NCI-H345 treated with DMSO at 0.1 percent for 48 hours (cell line): Measurements from ENCODE around the gene TMEM8B.

ENCODE experiments used
- DNase-seq: peaks from one replicate; lab custom pipeline; 2025; ENCODE audit not compliant: unreplicated experiment; lab: John Stamatoyannopoulos, UW

The TMEM8B gene

DNA sequence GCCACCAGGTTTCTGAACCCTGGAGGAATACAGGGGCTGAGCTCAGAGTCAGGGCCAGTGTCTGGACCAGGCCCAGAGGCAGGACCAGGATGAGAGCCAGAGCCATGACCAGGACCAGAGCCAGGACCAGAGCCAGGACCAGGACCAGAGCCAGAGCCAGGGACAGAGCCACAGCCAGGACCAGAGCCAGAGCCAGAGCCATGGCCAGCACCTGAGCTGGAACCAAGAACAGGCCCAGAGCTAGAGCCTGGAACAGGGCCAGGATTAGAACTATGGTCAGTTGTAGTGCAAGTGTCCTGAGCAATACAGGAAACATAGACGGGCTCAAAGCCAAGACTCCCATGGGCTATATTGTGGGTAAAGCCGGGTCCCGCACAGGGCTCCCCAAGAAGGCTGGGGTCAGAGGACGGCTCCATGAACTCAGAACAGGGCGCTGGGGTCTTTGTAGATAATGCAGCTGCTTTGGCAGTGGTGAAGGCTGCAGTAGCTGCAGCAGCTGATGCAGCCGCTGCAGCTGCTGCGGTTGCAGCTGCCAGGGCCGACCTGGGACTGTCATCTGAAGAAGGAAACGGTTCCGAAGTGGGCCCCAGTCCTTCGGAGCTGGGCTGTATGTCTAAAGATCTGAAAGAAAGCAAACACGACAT lies 17.5 kb upstream of the TMEM8B start:
- DNase-seq, result no peak

DNA sequence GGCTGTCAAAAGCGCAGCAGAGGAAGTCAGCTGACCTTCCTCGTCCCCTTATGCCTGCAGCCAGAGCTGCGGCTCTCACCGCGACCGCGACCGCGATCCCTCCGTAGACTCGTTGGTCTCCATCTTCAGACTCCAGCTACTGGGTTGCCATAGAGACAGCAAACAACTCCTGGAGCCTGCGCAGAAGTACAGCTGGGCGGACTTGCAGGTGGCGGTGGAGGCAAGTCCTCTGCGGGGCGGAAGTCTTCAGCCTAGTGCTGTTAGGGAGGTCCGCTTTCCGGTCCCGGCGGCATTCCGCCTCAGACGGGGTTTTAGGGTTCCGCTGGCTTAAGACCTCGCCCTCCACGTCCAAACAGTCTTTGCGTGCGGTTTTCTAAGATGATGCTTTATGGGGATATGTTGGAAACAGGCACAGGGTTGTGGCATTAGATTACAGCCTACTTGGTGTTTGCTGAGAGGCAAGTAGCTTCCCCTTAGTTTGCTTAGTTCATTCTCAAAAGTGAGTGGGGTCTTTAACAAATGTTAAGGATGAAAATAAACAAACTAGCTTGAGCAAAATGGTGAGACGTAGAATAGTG lies 16.9 kb upstream of the TMEM8B start, which contains the start of gene SPAG8:
Gene SPAG8 (minus strand): TSS at position 238 of the 578 bp plus-strand sequence. CDS start 115 bp downstream, at position 123.
- peak; percentile 97 for DNase-seq

DNA sequence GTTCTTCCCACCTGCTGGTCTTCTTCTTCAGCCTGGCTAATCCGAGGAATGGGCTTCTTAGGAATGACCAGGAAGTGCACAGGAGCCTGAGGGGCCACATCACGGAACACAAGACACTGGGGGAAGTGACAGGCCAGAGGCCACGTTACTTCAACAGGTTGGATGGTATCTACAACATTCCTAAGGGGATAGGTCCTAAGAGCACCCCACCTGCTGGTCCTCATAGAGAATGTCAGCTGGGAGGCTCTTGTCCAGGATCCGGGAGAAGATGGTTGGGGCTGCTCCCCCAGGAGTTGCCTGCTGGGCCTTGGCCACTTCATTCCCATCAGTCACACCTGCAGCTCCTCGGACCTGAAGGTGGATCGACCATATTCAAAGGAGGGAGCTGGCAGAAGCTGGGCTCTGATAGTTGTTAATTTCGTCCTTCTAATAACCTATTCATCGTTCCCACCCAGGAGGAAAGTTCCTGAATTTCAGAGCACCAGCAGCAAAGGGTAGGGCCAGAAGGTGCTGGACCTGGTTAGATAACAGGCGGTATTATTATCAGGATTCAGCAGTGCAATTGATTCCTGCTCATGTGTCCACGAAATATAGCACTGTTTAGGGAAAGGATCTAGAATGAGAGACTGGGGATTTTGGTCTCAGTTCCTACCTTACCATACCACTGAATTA lies 15.5 kb upstream of the TMEM8B start:
- DNase-seq, result no peak

- DNase-seq, result no peak
These were observed 14.8 kb upstream of the TMEM8B start for GRCh38 chr9:35814106-35814840.

GRCh38 chr9:35814841-35815543 lies 14.0 kb upstream of the TMEM8B start, which contains the start of gene HINT2:
TSS of gene HINT2 (minus strand) at chr9:35815042. CDS start at chr9:35814979, 63 bp downstream.
- DNase-seq, result peak; percentile 100

GRCh38 chr9:35816708-35817107 lies 12.3 kb upstream of the TMEM8B start:
- no peak for DNase-seq

DNA sequence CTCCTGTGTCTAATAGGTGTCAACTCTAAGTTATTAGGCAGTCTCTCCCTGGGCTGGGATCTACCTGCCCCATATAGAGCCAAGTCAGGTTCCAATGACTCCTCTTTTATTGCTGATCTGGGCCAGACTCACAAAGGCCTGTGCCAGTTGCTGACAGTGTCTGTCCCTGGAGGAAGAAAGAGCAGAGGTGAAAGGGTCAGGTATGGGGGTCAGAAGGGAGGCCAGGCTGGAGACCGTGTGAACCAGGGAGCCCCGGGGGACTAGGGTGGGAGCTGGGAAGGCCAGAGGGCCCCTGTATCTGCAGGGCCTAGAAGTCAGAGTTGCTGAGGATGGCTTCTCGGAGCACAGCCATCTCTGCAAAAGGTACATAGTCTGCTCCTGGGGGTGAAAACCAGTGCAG lies 10.7 kb upstream of the TMEM8B start:
- no peak for DNase-seq

DNA sequence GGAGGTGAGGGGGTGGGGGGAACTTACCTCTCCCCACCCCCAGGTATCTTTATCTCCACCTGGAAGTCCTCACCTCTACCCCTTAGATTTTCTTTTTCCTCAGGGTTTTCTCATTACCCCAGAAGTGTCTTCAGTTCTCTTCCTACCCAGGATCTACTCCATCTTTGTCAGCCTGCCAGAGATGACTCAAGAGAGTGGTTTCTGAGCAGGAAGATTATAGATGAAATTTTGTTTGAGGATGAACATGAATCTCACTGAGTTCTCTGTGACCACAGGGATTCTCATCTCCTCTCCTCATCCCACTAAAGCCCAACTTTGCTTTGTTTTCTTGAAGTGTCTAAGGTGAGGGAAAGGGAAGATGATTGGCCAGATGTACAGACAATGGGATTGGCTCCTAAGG lies 9.0 kb upstream of the TMEM8B start:
- no peak for DNase-seq

DNA sequence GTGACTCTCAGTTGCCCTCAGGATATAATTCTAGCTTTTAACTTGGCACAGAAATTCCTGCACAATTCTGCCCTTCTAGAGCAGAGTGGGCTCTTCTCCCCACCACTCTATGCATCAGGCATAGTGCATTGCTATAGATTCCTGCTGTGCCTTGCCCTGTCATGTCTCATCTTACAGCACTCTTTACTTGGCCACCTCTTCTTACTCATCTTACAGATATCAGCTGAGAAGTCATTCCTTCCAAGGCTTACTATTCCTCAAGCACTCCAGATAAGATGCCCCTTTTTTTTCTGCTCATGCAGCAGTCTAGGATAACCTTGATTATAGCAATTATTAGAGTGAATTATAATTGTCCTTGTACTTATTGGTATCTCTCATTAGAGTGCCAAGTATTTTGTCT lies 6.1 kb upstream of the TMEM8B start:
- DNase-seq, result no peak

- peak; percentile 17 for DNase-seq
These were observed 2.8 kb upstream of the TMEM8B start for GRCh38 chr9:35826071-35826701.

- DNase-seq, result no peak
These were observed 1.5 kb upstream of the TMEM8B start for GRCh38 chr9:35827486-35827885.

DNA sequence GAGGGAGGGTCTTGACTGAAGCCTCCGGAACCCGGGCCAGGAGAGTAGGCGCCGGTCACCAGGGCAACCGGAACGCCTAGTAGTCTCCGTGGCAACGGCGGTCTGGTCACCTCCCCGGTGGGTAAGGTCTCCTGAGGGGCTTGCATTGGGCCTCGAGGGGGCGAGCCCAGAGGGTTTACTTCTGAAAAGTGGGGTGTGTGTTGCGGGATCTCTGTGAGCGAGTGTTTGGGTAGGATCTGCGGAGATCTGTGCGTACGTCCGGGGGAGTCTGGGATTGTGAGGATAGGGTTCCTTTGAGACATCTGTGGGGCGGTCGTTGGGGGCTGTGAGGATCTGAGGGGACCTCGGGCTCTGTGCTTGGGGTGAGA lies 328 bp upstream of the TMEM8B start, which contains the start of gene FAM221B:
Gene FAM221B (minus strand): TSS at position 17 of the 368 bp plus-strand sequence. CDS start 2,571 bp downstream, outside the sequence.
- DNase-seq, result no peak

DNA sequence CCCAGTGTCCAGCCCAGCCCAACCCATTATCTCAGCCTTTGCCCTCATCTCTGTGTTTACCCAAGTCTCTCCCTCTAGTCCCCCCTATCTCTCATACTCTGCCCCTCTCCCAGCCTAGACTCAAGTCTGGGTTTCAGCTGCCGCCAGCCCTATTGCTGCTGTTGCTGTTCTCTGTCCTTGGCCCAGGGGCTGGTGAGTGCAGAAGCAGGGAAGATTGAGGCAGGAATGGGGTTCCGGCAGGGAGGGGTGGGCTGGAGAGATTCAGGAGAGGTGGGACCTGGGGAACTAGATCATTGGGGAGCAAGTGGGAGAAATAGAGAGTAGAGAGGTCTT lies 702 bp downstream of the TMEM8B start:
- DNase-seq, result no peak

GRCh38 chr9:35831040-35831439 lies 2.0 kb downstream of the TMEM8B start:
- no peak for DNase-seq

DNA sequence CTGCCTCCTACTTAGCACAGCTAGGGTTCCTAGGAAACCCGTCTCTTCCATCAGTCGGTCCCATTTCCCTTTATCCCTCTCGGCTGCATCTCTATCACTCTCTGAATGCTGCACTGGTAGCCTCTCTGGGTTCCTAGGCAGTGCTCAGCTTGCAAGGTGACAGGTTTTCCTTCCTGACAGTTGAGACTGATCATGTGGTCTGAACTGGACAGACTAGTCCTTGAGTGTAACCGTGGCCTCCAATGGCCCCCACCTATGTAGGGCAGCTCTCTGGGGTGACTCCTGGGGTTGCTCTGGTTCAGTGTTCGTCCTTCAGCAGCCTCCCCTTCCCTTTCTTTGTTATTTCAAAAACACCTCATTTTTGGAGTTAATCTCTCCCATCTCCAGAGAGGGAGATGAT lies 3.8 kb downstream of the TMEM8B start:
- DNase-seq, result no peak

GRCh38 chr9:35834260-35835215 lies 5.5 kb downstream of the TMEM8B start:
- DNase-seq, result no peak

GRCh38 chr9:35835216-35835632 lies 6.2 kb downstream of the TMEM8B start:
- no peak for DNase-seq

DNA sequence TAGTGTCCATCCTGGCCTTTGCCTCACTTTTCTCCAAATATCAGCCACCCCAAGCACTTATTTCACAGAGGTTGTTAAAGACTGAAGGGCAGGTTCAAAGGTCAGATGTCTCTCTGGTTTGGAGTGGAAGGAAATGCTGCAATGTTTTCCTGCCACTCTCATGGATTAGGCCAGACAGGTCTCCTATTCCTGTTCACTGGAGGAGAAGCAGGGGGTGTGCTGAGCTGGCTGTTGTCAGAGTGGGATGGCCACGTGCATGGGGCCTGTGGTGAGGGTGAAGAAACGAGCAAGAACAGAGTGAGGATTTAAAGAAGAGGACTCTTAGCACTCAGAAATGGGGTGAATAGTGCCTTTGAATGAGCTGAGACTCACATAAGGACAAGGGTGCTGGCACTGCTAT lies 6.7 kb downstream of the TMEM8B start:
- no peak for DNase-seq

DNA sequence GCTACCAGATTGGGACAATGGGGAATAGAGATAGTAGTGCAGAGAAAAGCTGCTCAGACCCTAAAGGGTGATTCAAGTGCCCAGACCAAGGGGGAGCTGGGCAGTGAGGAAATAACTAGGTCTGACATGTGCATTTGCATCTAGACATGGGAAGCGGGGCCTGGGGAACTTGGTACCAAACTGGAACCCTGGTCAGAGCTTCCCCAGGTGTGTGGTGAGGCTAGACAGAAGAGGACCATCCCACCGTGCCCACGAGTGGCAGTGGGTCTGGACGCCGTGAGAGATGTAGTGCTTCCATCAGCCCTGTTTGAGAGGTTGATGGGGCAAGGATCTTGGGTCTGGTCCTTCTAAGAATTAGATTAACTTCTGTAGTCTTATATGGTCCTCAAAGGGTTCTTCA lies 7.6 kb downstream of the TMEM8B start:
- no peak for DNase-seq
